Fibroblast of skin of left quadriceps (primary cell): Measurements from ENCODE around the gene GPC2.
A peak's percentile ranks its signal among the peaks of the same experiment; 100 is the strongest.
"Not testable (repeated sequence)": the region's sequence is repeated elsewhere in the genome, so short reads cannot be mapped to it uniquely, and the experiment has no call there.

Experiments used
- DNase-seq, 2 experiments: peaks; one replicate each; pipeline ENCODE4 v3.0.0-alpha.2; 2013; ENCODE audit warnings: low read depth in 2 of 2

Gene GPC2

GRCh38 chr7:100200693-100201092 lies 23.5 kb upstream of the GPC2 start:
- DNase-seq: no peak

- no peak for DNase-seq
These were observed 21.1 kb upstream of the GPC2 start for GRCh38 chr7:100198266-100198665.

- DNase-seq: not testable (repeated sequence)
These were observed 18.7 kb upstream of the GPC2 start for GRCh38 chr7:100195901-100196322.

- no peak for DNase-seq
These were observed 18.0 kb upstream of the GPC2 start for GRCh38 chr7:100195222-100195621.

GRCh38 chr7:100192969-100193368 lies 15.8 kb upstream of the GPC2 start:
- DNase-seq: no peak

GRCh38 chr7:100192281-100192862 lies 15.2 kb upstream of the GPC2 start:
- DNase-seq: not testable (repeated sequence)

GRCh38 chr7:100191775-100192174 lies 14.6 kb upstream of the GPC2 start:
- no peak for DNase-seq

GRCh38 chr7:100190048-100190711 lies 13.0 kb upstream of the GPC2 start:
- DNase-seq: peak; percentile 37 to 38

- no peak for DNase-seq
These were observed 11.9 kb upstream of the GPC2 start for GRCh38 chr7:100189061-100189460.

GRCh38 chr7:100185726-100186125 lies 8.5 kb upstream of the GPC2 start:
- no peak for DNase-seq

- not testable (repeated sequence) for DNase-seq
These were observed 5.9 kb upstream of the GPC2 start for GRCh38 chr7:100183090-100183489.

GRCh38 chr7:100182616-100183015 lies 5.4 kb upstream of the GPC2 start:
- DNase-seq: not testable (repeated sequence)

- DNase-seq: not testable (repeated sequence)
These were observed 2.9 kb upstream of the GPC2 start for GRCh38 chr7:100180084-100180483.

GRCh38 chr7:100176096-100177044 lies 811 bp downstream of the GPC2 start:
- DNase-seq: no peak

- no peak for DNase-seq
These were observed 1.8 kb downstream of the GPC2 start for GRCh38 chr7:100175296-100175935.

- DNase-seq: no peak
These were observed 2.6 kb downstream of the GPC2 start for GRCh38 chr7:100174582-100174981.

GRCh38 chr7:100173806-100174495 lies 3.2 kb downstream of the GPC2 start:
- DNase-seq: no peak

GRCh38 chr7:100171840-100172239 lies 5.3 kb downstream of the GPC2 start:
- no peak for DNase-seq

- no peak for DNase-seq
These were observed 6.0 kb downstream of the GPC2 start for GRCh38 chr7:100171087-100171681.

- DNase-seq: no peak
These were observed 6.9 kb downstream of the GPC2 start for GRCh38 chr7:100170101-100170897.
